ENCODE measurements around the gene PPARA.

- no peak for TF ChIP-seq EP300 (IDR thresholded peaks at IDR 0.05)
- TF ChIP-seq CTCF (IDR thresholded peaks at IDR 0.05): no peak
These were observed 36.3 kb upstream of the PPARA start for GRCh38 chr22:46113910-46114517.

All from upper lobe of left lung (tissue), 4 donors.